Fibroblast of skin of left quadriceps (primary cell): ENCODE measurements around the gene BDH2.

Source experiments
- DNase-seq, 2 experiments: peaks; one replicate each; pipeline ENCODE4 v3.0.0-alpha.2; 2013; ENCODE audit warnings: low read depth in 2 of 2

Gene BDH2

GRCh38 chr4:103099691-103100392, at the start of gene BDH2:
Gene BDH2 (minus strand): TSS chr4:103099834. CDS start chr4:103096254, 3,580 bp downstream.
- peak; percentile 89 for DNase-seq

- no peak for DNase-seq
Observed at GRCh38 chr4:103144926-103145325, 45.3 kb upstream of the BDH2 start.

GRCh38 chr4:103137446-103137827, 37.8 kb upstream of the BDH2 start:
- no peak for DNase-seq

- DNase-seq, result no peak
Observed at GRCh38 chr4:103136671-103137445, 37.2 kb upstream of the BDH2 start.

GRCh38 chr4:103129174-103129573, 29.5 kb upstream of the BDH2 start:
- DNase-seq, result no peak

GRCh38 chr4:103126126-103126525, 26.5 kb upstream of the BDH2 start:
- DNase-seq, result no peak

- DNase-seq, result no peak
Observed at GRCh38 chr4:103123114-103123513, 23.5 kb upstream of the BDH2 start.

GRCh38 chr4:103118166-103118565, 18.5 kb upstream of the BDH2 start:
- DNase-seq, result peak in 1 of 2 experiments; percentile 20

- DNase-seq, result no peak
Observed at GRCh38 chr4:103111598-103111997, 12.0 kb upstream of the BDH2 start.

GRCh38 chr4:103108542-103108941, 8.9 kb upstream of the BDH2 start:
- DNase-seq, result no peak

GRCh38 chr4:103105558-103106356, 6.1 kb upstream of the BDH2 start:
- DNase-seq, result no peak

- DNase-seq, result no peak
Observed at GRCh38 chr4:103104886-103105285, 5.3 kb upstream of the BDH2 start.

GRCh38 chr4:103100691-103101090, 1.1 kb upstream of the BDH2 start:
- no peak for DNase-seq

GRCh38 chr4:103098756-103099440, 736 bp downstream of the BDH2 start:
- no peak for DNase-seq

- DNase-seq, result no peak
Observed at GRCh38 chr4:103098341-103098740, 1.3 kb downstream of the BDH2 start.

GRCh38 chr4:103097112-103097511, 2.5 kb downstream of the BDH2 start:
- DNase-seq, result no peak

GRCh38 chr4:103095080-103095479, 4.6 kb downstream of the BDH2 start:
- DNase-seq, result no peak

GRCh38 chr4:103092245-103092644, 7.4 kb downstream of the BDH2 start:
- DNase-seq, result no peak

GRCh38 chr4:103091601-103092223, 7.9 kb downstream of the BDH2 start:
- peak; percentile 29 to 34 for DNase-seq

- no peak for DNase-seq
Observed at GRCh38 chr4:103089481-103089880, 10.2 kb downstream of the BDH2 start.

GRCh38 chr4:103086551-103086950, 13.1 kb downstream of the BDH2 start:
- no peak for DNase-seq
